SK-N-SH (cell line): ENCODE data around the gene VEGFB. TPM values are rescaled to one million over a fixed set of nuclear protein-coding genes. Genes with fewer than 3 reads are reported as not detected.

Experiments
- CTCF ChIA-PET: fragments of 300-600, 350-600 bp; formaldehyde crosslinking; extraction: SDS; loops from one replicate; lab custom pipeline; 2021; lab: Yijun Ruan, JAX
- POLR2A ChIA-PET: fragments of 350-600 bp; sonication (Branson Sonifier 250); formaldehyde crosslinking; extraction: SDS; loops from one replicate; lab custom pipeline; 2020; ENCODE audit warnings: antibody characterized with exemption, inconsistent platforms; lab: Yijun Ruan, JAX
- DNase-seq: peaks from one replicate; pipeline ENCODE4 v3.0.0; 2012
- H2AFZ ChIP-seq: fragments of 200-600 bp; sonication (generic); 2 replicates; pipeline ENCODE4 v1.8.1; 2016; ENCODE audit warnings: antibody characterized with exemption, mild to moderate bottlenecking, low read depth
- H3F3A ChIP-seq: fragments of 200-600 bp; sonication (generic); replicated peaks from 2 replicates; pipeline ENCODE3; 2016; ENCODE audit warnings: antibody characterized with exemption, mild to moderate bottlenecking; ENCODE audit not compliant: insufficient read depth
- H3K27ac ChIP-seq, 2 experiments: fragments of 200-500 bp in 1 of 2; fragments of 200-600 bp in 1 of 2; sonication (Bioruptor generic) in 1 of 2; sonication (generic), shearing (Covaris generic) in 1 of 2; 2 replicates each; pipeline versions ENCODE4 v1.5.1 to v1.6.1; 2014 to 2016; ENCODE audit warnings: low read depth in 2 of 2, inconsistent platforms in 1 of 2, low read length in 1 of 2, mild to moderate bottlenecking in 1 of 2, mixed read lengths in 1 of 2
- H3K27me3 ChIP-seq: fragments of 200-600 bp; sonication (generic), shearing (Covaris generic); 2 replicates; pipeline ENCODE4 v1.6.1; 2016; ENCODE audit warnings: mixed run types; ENCODE audit not compliant: insufficient read depth
- H3K36me3 ChIP-seq, 2 experiments: fragments of 200-500 bp in 1 of 2; fragments of 200-600 bp in 1 of 2; sonication (Bioruptor generic) in 1 of 2; sonication (generic) in 1 of 2; replicated peaks in 1 of 2; 2 replicates each; pipeline versions ENCODE3 to v1.5.1; 2014 to 2016; ENCODE audit warnings: low read length in 1 of 2, mild to moderate bottlenecking in 1 of 2; ENCODE audit not compliant: insufficient read depth in 2 of 2, control insufficient read depth in 1 of 2
- H3K4me1 ChIP-seq, 2 experiments: fragments of 200-500 bp in 1 of 2; fragments of 200-600 bp in 1 of 2; sonication (Bioruptor generic) in 1 of 2; sonication (generic), shearing (Covaris generic) in 1 of 2; 2 replicates each; pipeline versions ENCODE4 v1.5.1 to v1.6.1; 2014 to 2016; ENCODE audit warnings: low read depth in 1 of 2, low read length in 1 of 2, mixed run types in 1 of 2; ENCODE audit not compliant: insufficient read depth in 2 of 2, control insufficient read depth in 1 of 2
- H3K4me2 ChIP-seq: fragments of 200-600 bp; sonication (generic), shearing (Covaris generic); 2 replicates; pipeline ENCODE4 v1.6.1; 2017; ENCODE audit warnings: mixed run types
- H3K4me3 ChIP-seq, 2 experiments: fragments of 200-500 bp in 1 of 2; fragments of 200-600 bp in 1 of 2; sonication (Bioruptor generic) in 1 of 2; sonication (generic), shearing (Covaris generic) in 1 of 2; 2 replicates each; pipeline versions ENCODE4 v1.5.1 to v1.8.1; 2014 to 2016; ENCODE audit warnings: low read depth in 2 of 2, inconsistent platforms in 1 of 2, low read length in 1 of 2, mild to moderate bottlenecking in 1 of 2, mixed read lengths in 1 of 2, moderate library complexity in 1 of 2
- H3K79me2 ChIP-seq: fragments of 200-600 bp; sonication (generic); 2 replicates; pipeline ENCODE4 v1.8.1; 2017; ENCODE audit warnings: mild to moderate bottlenecking; ENCODE audit not compliant: insufficient read depth
- H3K9ac ChIP-seq: fragments of 200-600 bp; sonication (generic); 2 replicates; pipeline ENCODE4 v1.6.1; 2017; ENCODE audit warnings: mixed run types
- H3K9me2 ChIP-seq: fragments of 200-600 bp; sonication (generic); 2 replicates; pipeline ENCODE4 v1.6.1; 2017; ENCODE audit warnings: mixed run types
- H3K9me3 ChIP-seq: fragments of 200-600 bp; sonication (generic); 2 replicates; pipeline ENCODE4 v1.6.1; 2017; ENCODE audit warnings: mixed run types, mild to moderate bottlenecking, moderate library complexity
- H4K20me1 ChIP-seq: fragments of 200-600 bp; sonication (generic); 2 replicates; pipeline ENCODE4 v1.6.1; 2017; ENCODE audit warnings: mild to moderate bottlenecking, mixed run types; ENCODE audit not compliant: insufficient read depth
- CHD2 ChIP-seq: fragments of 150-350 bp; IDR thresholded peaks from 2 replicates; pipeline ENCODE4 v1.6.1; 2018; ENCODE audit warnings: low read length; ENCODE audit not compliant: partially characterized antibody
- CTCF ChIP-seq: fragments of 200-600 bp; sonication (generic); IDR thresholded peaks from 2 replicates; pipeline ENCODE4 v1.6.1; 2017; ENCODE audit warnings: antibody characterized with exemption, mild to moderate bottlenecking, moderate library complexity
- EP300 ChIP-seq, 2 experiments: IDR thresholded peaks; 2 replicates each; pipeline versions ENCODE4 v1.4.0 to v1.6.1; 2012; ENCODE audit warnings: borderline replicate concordance in 1 of 2, low read depth in 1 of 2, low read length in 1 of 2
- EZH2phosphoT487 ChIP-seq: fragments of 200-600 bp; sonication (generic); IDR thresholded peaks from 2 replicates; pipeline ENCODE4 v1.6.1; 2017; ENCODE audit warnings: low read depth, mixed run types, mild to moderate bottlenecking, antibody characterized with exemption, moderate library complexity, borderline replicate concordance
- FOXJ3 ChIP-seq: sonication (generic); formaldehyde crosslinking; IDR thresholded peaks from 2 replicates; pipeline ENCODE4 v1.5.1; 2020; ENCODE audit warnings: mild to moderate bottlenecking, missing genetic modification reagents
- GATA2 ChIP-seq: sonication (generic); formaldehyde crosslinking; IDR thresholded peaks from 2 replicates; pipeline ENCODE4 v1.5.0; 2020; ENCODE audit warnings: mild to moderate bottlenecking, missing genetic modification reagents
- IRF3 ChIP-seq: fragments of 150-350 bp; IDR thresholded peaks from 2 replicates; pipeline ENCODE4 v1.6.1; 2016; ENCODE audit warnings: mild to moderate bottlenecking, low read depth, low read length
- JUND ChIP-seq: IDR thresholded peaks from 2 replicates; pipeline ENCODE4 v1.4.0; 2012
- MAX ChIP-seq: IDR thresholded peaks from 2 replicates; pipeline ENCODE4 v1.4.0; 2012; ENCODE audit warnings: low read depth
- NFIC ChIP-seq: IDR thresholded peaks from 2 replicates; pipeline ENCODE4 v1.4.0; 2012; ENCODE audit warnings: borderline replicate concordance
- NRF1 ChIP-seq: IDR thresholded peaks from 2 replicates; pipeline ENCODE4 v1.6.1; 2012; ENCODE audit warnings: low read depth, mild to moderate bottlenecking, low read length
- POLR2AphosphoS5 ChIP-seq: IDR thresholded peaks from 2 replicates; pipeline ENCODE4 v1.6.1; 2012; ENCODE audit warnings: low read depth, low read length
- RAD21 ChIP-seq: IDR thresholded peaks from 2 replicates; pipeline ENCODE4 v1.6.1; 2012; ENCODE audit warnings: mild to moderate bottlenecking, low read length
- RXRA ChIP-seq: IDR thresholded peaks from 2 replicates; pipeline ENCODE4 v1.4.0; 2012; ENCODE audit warnings: low read depth, mild to moderate bottlenecking, borderline replicate concordance
- SIN3A ChIP-seq: IDR thresholded peaks from 2 replicates; pipeline ENCODE4 v1.6.1; 2012; ENCODE audit warnings: low read depth, mild to moderate bottlenecking, low read length, moderate library complexity, borderline replicate concordance
- SMC3 ChIP-seq: IDR thresholded peaks from 2 replicates; pipeline ENCODE4 v1.6.1; 2012; ENCODE audit warnings: low read depth, low read length, improper control_type of control experiment
- TAF1 ChIP-seq: IDR thresholded peaks from 2 replicates; pipeline ENCODE4 v1.6.1; 2012; ENCODE audit warnings: low read depth, mild to moderate bottlenecking, low read length, moderate library complexity, borderline replicate concordance
- TCF12 ChIP-seq: IDR thresholded peaks from 2 replicates; pipeline ENCODE4 v1.4.0; 2012
- USF2 ChIP-seq: fragments of 150-350 bp; IDR thresholded peaks from 2 replicates; pipeline ENCODE4 v1.6.1; 2017; ENCODE audit warnings: antibody characterized with exemption, low read length, low read depth, borderline replicate concordance
- YY1 ChIP-seq: IDR thresholded peaks from 2 replicates; pipeline ENCODE4 v1.4.0; 2012; ENCODE audit warnings: low read depth, mild to moderate bottlenecking
- ZBTB33 ChIP-seq: IDR thresholded peaks from 2 replicates; pipeline ENCODE4 v1.4.0; 2012; ENCODE audit warnings: low read depth, borderline replicate concordance
- WGBS: methylation state at CpG from one replicate; pipeline ENCODE4 v1.1.6; 2017; ENCODE audit warnings: low lambda C conversion rate; 5-methylcytosine and 5-hydroxymethylcytosine counted together
- polyA plus RNA-seq, 3 experiments: library from polyadenylated mRNA; depleted of rRNA; stranded (reverse); fragments of >200 nt; gene quantifications; 2 replicates each; pipeline ENCODE4 v1.2.3, GENCODE V29; 2012

The VEGFB gene
- polyA plus RNA-seq, 1 of the 3 experiments (the other 2 are of a cell fraction) = 29.9 TPM

- no peak for TF ChIP-seq SIN3A
- no peak for TF ChIP-seq MAX
These were observed 52.4 kb downstream of the VEGFB start (continued) for GRCh38 chr11:64286801-64287159.

- no peak overlapping the region for H2AFZ ChIP-seq
- no peak overlapping the region for H3K9ac ChIP-seq
- no peak overlapping the region for H3K27ac ChIP-seq
- TF ChIP-seq CHD2 = no peak
- no peak for TF ChIP-seq NFIC
- TF ChIP-seq TCF12 = no peak
- no peak for TF ChIP-seq YY1
- TF ChIP-seq RXRA = no peak
- no peak for TF ChIP-seq EZH2phosphoT487
- TF ChIP-seq CTCF = no peak
- no peak for TF ChIP-seq USF2
- no peak for TF ChIP-seq SMC3
- no peak for TF ChIP-seq MAX
- TF ChIP-seq EP300 (IDR thresholded peaks at IDR 0.05; ENCODE audit: borderline replicate concordance in 1 of 2, low read depth in 1 of 2, low read length in 1 of 2) = no peak
- TF ChIP-seq FOXJ3 = no peak
- no peak for TF ChIP-seq JUND
- no peak for TF ChIP-seq TAF1
- no peak for TF ChIP-seq IRF3
- no peak for TF ChIP-seq POLR2AphosphoS5
- no peak for TF ChIP-seq NRF1
- no peak for TF ChIP-seq ZBTB33
- TF ChIP-seq GATA2 (CRISPR knock-in tag) = no peak
- no peak for TF ChIP-seq RAD21
- no peak overlapping the region; the same call in 1 of the 2 replicates for H3K4me2 ChIP-seq
- H3K27me3 ChIP-seq = peaks cover 15% of the 10 kb centered on the region; the same call in 1 of the 2 replicates
- H3K9me3 ChIP-seq = no peaks in the 10 kb centered on the region
- H3F3A ChIP-seq = peaks cover 16% of the 10 kb centered on the region
- peaks cover 8 to 32% of the 10 kb centered on the region in 2 experiments; a peak in 2 of 4 replicates for H3K4me1 ChIP-seq
- WGBS = 96% methylated on average over 21 of the region's 33 CpGs
- H4K20me1 ChIP-seq = no peaks in the 10 kb centered on the region
- H3K9me2 ChIP-seq = no peaks in the 10 kb centered on the region
- H3K36me3 ChIP-seq = peaks cover 0 to 2% of the 10 kb centered on the region in 2 experiments
- ChIA-PET POLR2A (no interaction called here), CTCF (interaction anchor here (1.0 to 12.2 kb wide), 5 partner anchors 16 to 67 kb away, joined by 3 to 196 read pairs (median 7); partner anchors contain the start of genes CATSPERZ, ESRRA, PRDX5 and TRMT112)
- H3K4me3 ChIP-seq = no peak overlapping the region
- H3K79me2 ChIP-seq = peaks cover 23% of the 10 kb centered on the region
- no peak for DNase-seq
These were observed 53.4 kb downstream of the VEGFB start for GRCh38 chr11:64287676-64288352.
